SJSA1 (cell line): ENCODE results near the gene ZFP69B. TPM values are rescaled to one million over a fixed set of nuclear protein-coding genes. Genes with fewer than 3 reads are reported as not detected.
A peak's percentile ranks its signal among the peaks of the same experiment; 100 is the strongest.

Experiments
- DNase-seq, 2 experiments: peaks; one replicate each; pipeline ENCODE4 v3.0.0-alpha.2; 2015 to 2020; ENCODE audit warnings: low spot score in 2 of 2, low read depth in 1 of 2
- H3K27ac ChIP-seq: fragments of 250-450 bp; sonication (Bioruptor Pico); 2 replicates; pipeline ENCODE4 v1.5.1; 2020; ENCODE audit warnings: mild to moderate bottlenecking, moderate library complexity
- H3K27me3 ChIP-seq: fragments of 250-450 bp; sonication (Bioruptor Pico); replicated peaks from 2 replicates; pipeline ENCODE4 v1.5.1; 2020; ENCODE audit warnings: mild to moderate bottlenecking, moderate library complexity
- H3K36me3 ChIP-seq: fragments of 250-450 bp; sonication (Bioruptor Pico); 2 replicates; pipeline ENCODE4 v1.5.1; 2020; ENCODE audit warnings: mild to moderate bottlenecking
- H3K4me1 ChIP-seq: fragments of 250-450 bp; sonication (Bioruptor Pico); replicated peaks from 2 replicates; pipeline ENCODE4 v1.6.1; 2021; ENCODE audit warnings: mild to moderate bottlenecking
- H3K4me3 ChIP-seq: fragments of 250-450 bp; sonication (Bioruptor Pico); 2 replicates; pipeline ENCODE4 v1.5.1; 2020; ENCODE audit warnings: mild to moderate bottlenecking
- H3K9me3 ChIP-seq: fragments of 250-450 bp; sonication (Bioruptor Pico); replicated peaks from 2 replicates; pipeline ENCODE4 v1.5.1; 2020; ENCODE audit warnings: mild to moderate bottlenecking
- total RNA-seq: library from RNA; depleted of rRNA; stranded (reverse); fragments of >200 nt; shearing (Covaris generic); gene quantifications from 2 replicates; pipeline ENCODE4 v1.2.3, GENCODE V29; 2014

The ZFP69B gene
- total RNA-seq, 1 experiment from 2014 or later = 4.2 TPM

DNA sequence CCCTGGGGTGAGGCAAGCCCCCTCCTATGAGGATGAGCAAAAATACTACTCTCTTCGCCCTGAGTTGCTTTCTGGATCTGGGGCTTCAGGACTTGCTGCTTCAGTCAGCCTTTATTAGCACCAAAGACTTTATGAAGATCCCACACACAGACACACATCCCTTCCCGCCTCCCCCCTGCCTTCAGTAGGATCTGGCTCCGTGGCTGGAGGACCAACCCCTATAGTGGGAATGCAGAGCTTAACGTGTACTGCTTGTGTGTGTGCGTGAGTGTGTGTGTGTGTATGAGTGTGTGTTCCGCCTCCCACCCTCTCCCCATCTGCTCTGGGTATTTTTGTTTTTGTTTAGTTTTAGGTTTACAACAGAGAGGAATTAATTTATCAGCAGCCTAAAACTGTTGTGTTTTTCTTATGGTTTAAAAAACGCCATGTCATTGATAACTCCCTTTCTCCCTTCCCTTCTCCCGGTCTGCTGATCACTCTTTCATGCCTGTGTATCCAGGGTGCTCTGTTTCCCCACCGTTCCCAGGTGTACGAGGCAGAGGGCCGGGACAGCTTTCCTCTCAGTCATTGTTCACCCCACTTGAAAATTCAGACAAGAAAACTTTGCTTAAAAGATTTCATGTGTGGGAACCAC is 27.5 kb upstream of the ZFP69B start:
- H3K4me1 ChIP-seq = no peaks in the 10 kb centered on the region
- no peaks in the 10 kb centered on the region for H3K27me3 ChIP-seq
- H3K9me3 ChIP-seq = peaks cover 3% of the 10 kb centered on the region; the same call in 1 of the 2 replicates
- DNase-seq = no peak
- peaks cover 48% of the 10 kb centered on the region for H3K36me3 ChIP-seq
- no peak overlapping the region for H3K4me3 ChIP-seq
- no peak overlapping the region for H3K27ac ChIP-seq

DNA sequence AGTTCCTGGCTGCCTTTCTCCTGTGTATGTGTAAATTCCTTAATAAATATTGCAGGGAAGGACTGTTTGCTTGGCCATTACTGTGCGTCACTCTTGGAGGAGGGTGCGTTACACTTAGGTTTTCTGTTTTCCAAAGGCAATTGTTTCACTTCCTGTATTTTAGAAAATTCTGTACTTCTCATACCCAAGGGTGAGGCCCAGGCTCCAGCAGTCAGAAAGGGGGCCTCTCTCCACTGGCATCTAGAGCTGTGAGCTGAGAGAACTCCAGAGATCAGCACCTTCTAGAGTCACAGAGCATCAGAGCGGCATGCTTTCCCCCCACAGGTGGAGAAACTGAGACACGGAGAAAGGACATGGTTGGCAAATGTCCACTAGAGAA is 27.0 kb upstream of the ZFP69B start:
- Histone ChIP-seq H3K4me3 (no peak overlapping the region), H3K9me3 (peaks cover 3% of the 10 kb centered on the region; the same call in 1 of the 2 replicates), H3K36me3 (peaks cover 43% of the 10 kb centered on the region), H3K4me1 (no peaks in the 10 kb centered on the region), H3K27me3 (no peaks in the 10 kb centered on the region), H3K27ac (no peak overlapping the region)
- DNase-seq = no peak

DNA sequence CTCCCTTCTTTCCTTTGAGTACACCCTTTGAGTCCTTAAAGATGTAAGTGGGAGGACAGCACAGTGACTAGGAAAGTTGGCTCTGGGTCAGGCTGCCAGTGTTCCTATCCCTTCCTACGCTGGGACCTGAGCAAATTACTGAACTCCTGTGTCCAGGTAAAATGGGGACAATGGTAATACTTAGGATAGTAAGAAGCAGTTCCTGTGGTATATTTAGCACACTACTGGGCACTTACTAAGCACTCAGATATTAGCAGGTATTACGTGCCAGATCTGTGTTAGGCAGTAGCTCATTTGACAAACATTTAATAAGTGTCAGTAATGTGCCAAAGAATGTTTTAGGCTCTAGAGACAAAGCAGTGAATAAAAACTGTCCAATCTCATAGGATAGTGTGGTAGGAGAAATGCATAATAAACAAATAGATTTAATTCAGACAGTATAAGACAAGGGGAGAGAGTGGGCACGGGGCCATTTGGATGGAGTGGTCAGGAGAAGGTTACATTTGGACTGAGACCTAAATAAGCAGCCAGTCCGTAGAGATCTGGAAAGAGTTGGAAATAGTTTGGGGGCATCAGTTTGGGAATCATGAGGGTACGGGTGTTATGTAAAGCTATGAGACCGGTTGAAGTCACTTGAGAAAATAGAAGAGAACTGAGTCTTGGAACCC is 26.2 kb upstream of the ZFP69B start:
- Histone ChIP-seq H3K9me3 (peaks cover 3% of the 10 kb centered on the region; the same call in 1 of the 2 replicates), H3K36me3 (peaks cover 35% of the 10 kb centered on the region), H3K4me1 (no peaks in the 10 kb centered on the region), H3K4me3 (no peak overlapping the region), H3K27me3 (no peaks in the 10 kb centered on the region), H3K27ac (no peak overlapping the region)
- DNase-seq = no peak

DNA sequence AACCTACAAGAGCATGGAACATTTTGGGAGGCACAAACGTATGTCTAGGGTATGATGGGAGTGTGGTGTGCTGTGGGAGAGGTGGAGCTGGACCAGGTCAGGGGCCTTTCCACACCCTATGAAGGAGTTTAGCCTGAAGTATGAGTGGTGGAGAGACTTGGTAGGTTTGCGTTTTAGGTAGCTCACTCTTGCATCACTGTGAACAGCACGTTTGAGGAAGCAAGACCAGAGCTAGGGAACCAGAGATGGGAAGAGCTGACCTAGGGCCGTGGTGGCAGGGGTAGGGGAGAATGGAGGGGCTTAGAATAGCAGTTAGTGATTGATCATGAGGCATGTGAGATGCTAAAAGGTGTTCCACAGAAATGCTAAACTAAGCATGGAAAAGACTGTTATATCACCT is 25.1 kb upstream of the ZFP69B start:
- Histone ChIP-seq H3K27ac (no peak overlapping the region), H3K4me1 (no peaks in the 10 kb centered on the region), H3K36me3 (peaks cover 27% of the 10 kb centered on the region), H3K27me3 (no peaks in the 10 kb centered on the region), H3K4me3 (no peak overlapping the region), H3K9me3 (no peaks in the 10 kb centered on the region; the same call in 1 of the 2 replicates)
- DNase-seq = no peak

DNA sequence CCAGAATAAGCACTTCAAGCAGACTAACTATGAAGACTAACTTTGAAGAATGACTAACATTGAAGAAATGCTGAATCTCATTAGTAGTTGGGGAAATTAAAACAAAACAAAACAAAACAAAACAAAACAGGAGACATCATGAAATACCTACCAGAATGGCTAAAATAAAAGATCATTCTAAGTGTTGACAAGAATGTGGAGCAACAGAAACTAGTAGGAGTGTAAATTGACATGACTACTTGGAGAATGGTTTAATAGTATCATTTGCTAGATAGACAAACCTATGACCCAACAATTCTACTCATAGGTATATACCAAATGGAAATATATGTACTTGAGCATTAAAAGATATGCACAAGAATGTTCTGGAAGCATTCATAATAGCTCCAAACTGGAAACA is 18.9 kb upstream of the ZFP69B start:
- Histone ChIP-seq H3K9me3 (no peaks in the 10 kb centered on the region; the same call in 1 of the 2 replicates), H3K27me3 (no peaks in the 10 kb centered on the region), H3K27ac (no peak overlapping the region), H3K4me1 (no peaks in the 10 kb centered on the region), H3K36me3 (no peaks in the 10 kb centered on the region), H3K4me3 (no peak overlapping the region)
- no peak for DNase-seq

DNA sequence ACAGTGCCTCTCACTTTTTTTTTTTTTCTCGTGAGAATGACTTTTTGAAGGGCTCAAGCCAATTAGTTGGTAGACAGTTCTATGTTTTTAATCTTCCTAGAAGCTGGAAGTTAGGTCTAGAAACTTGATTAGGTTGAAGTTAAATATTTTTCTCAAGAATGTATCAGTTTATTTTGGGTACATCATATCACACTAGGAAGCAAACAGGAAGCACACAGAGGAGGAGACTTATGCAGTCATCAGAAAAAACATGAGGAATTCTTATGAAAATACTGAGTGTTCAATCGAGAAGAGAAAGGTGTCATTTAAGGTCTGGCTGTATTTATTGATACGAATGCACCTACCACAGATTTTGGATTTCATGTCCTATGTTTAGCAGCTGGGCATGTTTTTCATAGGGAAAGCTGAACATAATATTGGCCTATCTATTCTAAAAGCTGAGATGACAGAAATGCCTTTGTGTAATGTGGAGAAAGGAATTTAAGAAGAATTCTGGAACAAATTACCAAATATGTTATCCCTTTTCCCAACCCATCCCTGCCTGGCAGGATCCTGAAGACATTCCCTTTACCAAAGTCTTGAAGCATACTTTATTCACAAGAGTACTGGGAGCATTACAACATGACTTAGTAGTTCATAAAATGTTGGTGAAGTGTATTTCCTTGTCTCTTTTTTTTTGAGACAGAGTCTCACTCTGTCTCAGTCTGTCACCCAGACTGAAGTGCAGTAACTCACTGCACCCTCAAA is 17.5 kb upstream of the ZFP69B start:
- H3K27ac ChIP-seq = no peak overlapping the region
- H3K4me3 ChIP-seq = no peak overlapping the region
- H3K36me3 ChIP-seq = no peaks in the 10 kb centered on the region
- no peaks in the 10 kb centered on the region for H3K4me1 ChIP-seq
- H3K9me3 ChIP-seq = no peaks in the 10 kb centered on the region; the same call in 1 of the 2 replicates
- DNase-seq = no peak
- H3K27me3 ChIP-seq = no peaks in the 10 kb centered on the region

DNA sequence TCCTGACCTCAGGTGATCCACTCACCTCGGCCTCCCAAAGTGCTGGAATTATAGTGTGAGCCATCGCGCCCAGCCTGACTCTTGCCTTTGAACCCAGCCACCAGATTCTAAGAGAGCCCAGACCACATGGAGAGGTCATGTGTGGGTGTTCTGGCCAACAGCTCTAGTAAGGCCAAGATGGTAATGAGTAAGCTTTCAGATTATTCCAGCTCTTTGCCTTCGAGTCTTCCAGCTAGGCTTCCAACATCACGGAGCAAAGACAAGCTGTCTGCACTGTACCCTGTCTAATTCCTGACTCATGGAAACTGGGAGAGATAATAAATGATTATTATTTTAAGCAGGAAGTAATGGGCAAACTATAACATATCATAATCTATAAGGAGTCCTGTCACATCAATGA is 14.8 kb upstream of the ZFP69B start:
- no peaks in the 10 kb centered on the region for H3K36me3 ChIP-seq
- H3K27me3 ChIP-seq = no peaks in the 10 kb centered on the region
- no peak for DNase-seq
- no peaks in the 10 kb centered on the region for H3K4me1 ChIP-seq
- H3K27ac ChIP-seq = no peak overlapping the region
- no peak overlapping the region for H3K4me3 ChIP-seq
- H3K9me3 ChIP-seq = no peaks in the 10 kb centered on the region; the same call in 1 of the 2 replicates

DNA sequence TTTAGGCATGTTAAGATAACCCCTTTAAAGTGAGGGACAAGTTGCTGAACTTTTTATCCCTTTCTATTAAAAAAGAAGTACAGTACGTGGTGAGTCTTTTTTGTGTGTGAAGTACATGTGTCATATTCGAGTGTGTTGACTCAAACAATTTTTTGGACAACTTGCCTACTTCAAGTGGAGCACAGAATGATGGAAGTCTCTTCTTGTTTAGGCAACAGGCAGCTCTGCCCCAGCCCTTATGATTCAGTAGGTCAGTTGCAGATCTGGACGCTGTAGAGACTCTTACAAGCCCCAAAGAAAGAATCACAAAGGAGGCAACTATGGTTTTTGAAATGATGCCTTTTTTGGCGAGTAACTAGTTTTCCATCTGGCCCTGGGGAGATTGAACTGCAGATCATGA is 14.4 kb upstream of the ZFP69B start:
- Histone ChIP-seq H3K36me3 (no peaks in the 10 kb centered on the region), H3K27me3 (no peaks in the 10 kb centered on the region), H3K9me3 (no peaks in the 10 kb centered on the region; the same call in 1 of the 2 replicates), H3K4me3 (no peak overlapping the region), H3K4me1 (no peaks in the 10 kb centered on the region), H3K27ac (no peak overlapping the region)
- DNase-seq = no peak

DNA sequence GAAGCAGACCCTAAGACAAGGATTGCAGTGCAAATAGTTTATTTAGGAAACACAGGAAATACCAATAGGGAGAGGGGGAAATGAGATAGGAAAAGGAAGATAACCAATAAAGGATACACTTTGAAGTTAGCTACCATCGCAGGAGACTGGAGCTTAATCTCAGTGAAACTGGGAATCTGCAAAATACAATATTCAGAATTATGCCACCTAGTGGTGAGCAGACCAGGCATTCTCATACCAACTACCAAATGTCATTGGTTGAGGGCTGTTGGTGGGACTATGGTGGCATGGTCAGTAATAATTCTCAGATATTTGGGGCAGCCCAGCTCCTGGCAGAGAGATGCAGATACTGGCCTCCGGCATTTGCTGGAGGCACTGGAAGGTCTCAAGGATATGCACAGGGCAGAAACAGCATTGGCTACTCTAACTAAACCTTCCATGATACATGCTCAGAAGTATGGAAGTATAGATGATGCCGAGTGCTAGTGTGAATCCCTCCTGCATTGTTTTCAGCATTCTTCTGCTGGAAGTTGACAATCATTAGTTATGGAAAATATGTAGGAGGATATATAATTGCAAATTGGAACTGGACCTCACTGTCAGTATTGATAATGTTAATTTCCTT is 11.8 kb upstream of the ZFP69B start:
- no peaks in the 10 kb centered on the region for H3K36me3 ChIP-seq
- H3K4me1 ChIP-seq = no peaks in the 10 kb centered on the region
- H3K4me3 ChIP-seq = no peak overlapping the region
- H3K27ac ChIP-seq = no peak overlapping the region
- DNase-seq = no peak
- no peaks in the 10 kb centered on the region; the same call in 1 of the 2 replicates for H3K9me3 ChIP-seq
- H3K27me3 ChIP-seq = no peaks in the 10 kb centered on the region

DNA sequence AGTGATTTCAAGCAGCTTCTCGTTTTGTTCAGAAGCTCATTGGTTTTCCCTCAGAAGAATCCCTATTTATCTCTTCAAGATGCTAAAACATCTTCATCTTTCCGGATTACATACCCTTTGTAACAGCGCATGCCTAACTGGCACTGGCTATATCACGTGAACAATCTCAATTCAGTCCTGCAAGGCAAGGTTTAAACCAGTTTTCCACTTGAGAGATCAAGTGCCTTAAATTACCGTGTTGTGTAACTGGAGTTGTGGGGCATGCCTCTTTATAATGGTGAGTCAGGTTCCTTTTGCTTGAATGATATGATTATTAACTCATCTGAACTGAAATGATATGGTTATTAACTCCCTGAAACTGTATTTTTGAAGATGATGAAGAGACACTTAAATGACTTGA is 11.0 kb upstream of the ZFP69B start:
- Histone ChIP-seq H3K27me3 (no peaks in the 10 kb centered on the region), H3K36me3 (no peaks in the 10 kb centered on the region)

DNA sequence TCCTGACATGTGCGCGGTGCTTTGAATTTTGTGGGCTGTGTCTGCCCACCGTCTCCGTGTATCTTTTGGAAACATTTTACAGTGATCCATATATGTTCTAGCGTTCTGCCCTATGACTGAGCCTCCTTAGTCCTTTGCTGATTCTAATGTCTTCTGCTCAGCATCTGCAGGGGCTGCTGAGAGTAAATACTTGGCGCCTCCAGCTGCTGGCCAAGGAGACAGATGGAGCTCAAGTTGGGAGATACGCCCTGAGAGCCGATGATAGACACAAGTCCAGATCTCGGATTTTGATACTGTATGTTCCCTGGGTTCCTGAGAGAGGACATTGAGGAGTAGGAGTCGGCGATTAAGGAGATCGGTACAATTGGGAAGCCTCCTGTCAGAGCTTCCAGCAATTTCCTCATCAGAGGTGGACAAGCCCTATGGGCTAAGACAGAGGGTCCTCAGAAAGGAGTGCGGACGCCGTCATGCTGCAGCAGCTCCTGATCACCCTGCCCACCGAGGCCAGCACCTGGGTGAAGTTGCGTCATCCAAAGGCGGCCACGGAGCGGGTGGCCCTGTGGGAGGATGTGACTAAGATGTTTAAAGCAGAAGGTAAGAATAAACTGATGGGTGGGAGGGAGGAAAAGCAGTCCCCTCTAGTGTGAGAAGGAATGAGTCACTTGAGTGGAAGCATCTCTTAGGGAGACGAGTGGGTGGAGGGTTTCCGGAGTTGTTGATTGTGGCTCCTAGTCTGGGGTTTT is 390 bp downstream of the ZFP69B start:
- Histone ChIP-seq H3K27me3 (no peaks in the 10 kb centered on the region), H3K9me3 (peaks cover 9% of the 10 kb centered on the region), H3K36me3 (peaks cover 10% of the 10 kb centered on the region), H3K27ac (peak overlapping the region; percentile 46), H3K4me1 (peaks cover 10% of the 10 kb centered on the region), H3K4me3 (peak overlapping the region; percentile 61)
- DNase-seq = peak; percentile 72 to 74

More for the DNA sequence above, 11.0 kb upstream of the ZFP69B start:
- no peak for DNase-seq
- H3K4me1 ChIP-seq = no peaks in the 10 kb centered on the region
- H3K4me3 ChIP-seq = no peak overlapping the region
- H3K27ac ChIP-seq = no peak overlapping the region
- H3K9me3 ChIP-seq = no peaks in the 10 kb centered on the region; the same call in 1 of the 2 replicates

DNA sequence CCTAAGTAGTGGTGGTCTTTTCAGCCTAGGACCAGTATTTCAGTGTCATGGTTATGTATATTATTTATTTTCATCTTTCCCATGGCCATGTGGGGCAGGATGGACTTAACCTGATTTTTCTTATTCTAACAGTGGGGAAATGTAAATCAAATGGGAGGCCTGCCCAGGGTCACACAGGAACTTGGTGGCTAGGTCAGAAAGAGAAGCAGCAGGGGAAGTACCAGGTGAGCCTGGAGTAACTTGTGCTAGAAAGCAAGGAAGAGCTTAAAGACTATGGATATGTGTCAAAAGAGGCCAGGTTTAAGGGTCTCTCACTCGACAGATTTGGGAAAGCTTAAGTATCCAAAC is 936 bp downstream of the ZFP69B start:
- peak overlapping the region; percentile 46 for H3K27ac ChIP-seq
- no peak for DNase-seq
- peaks cover 9% of the 10 kb centered on the region for H3K9me3 ChIP-seq
- peaks cover 10% of the 10 kb centered on the region for H3K36me3 ChIP-seq
- peaks cover 10% of the 10 kb centered on the region for H3K4me1 ChIP-seq
- peak overlapping the region; percentile 61 for H3K4me3 ChIP-seq
- no peaks in the 10 kb centered on the region for H3K27me3 ChIP-seq

DNA sequence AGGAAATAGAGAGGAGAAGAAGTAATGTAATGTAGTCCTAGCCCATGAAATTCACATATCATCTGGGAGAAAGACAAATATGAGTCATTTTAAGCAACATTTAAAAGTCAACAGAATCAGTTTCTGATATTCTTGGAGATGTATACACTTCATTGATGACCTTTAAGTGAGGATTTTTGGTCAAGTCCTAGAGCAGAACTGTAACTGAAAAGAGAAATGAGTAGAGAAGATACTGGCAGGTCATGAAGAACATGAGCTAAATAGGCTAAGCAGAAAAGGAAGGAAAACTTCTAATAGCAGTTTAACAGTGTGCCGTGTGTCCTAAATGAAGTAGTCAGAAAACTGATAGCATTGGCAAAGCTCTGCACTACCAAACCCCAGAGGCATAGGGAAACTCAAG is 4.6 kb downstream of the ZFP69B start:
- DNase-seq = no peak
- H3K27ac ChIP-seq = no peak overlapping the region
- H3K9me3 ChIP-seq = peaks cover 26% of the 10 kb centered on the region
- no peak overlapping the region for H3K4me3 ChIP-seq
- H3K4me1 ChIP-seq = peaks cover 10% of the 10 kb centered on the region
- H3K27me3 ChIP-seq = no peaks in the 10 kb centered on the region
- peaks cover 43% of the 10 kb centered on the region for H3K36me3 ChIP-seq
